Mucosa of descending colon (tissue), 3 donors: ENCODE data around the gene SYT9. TPM values are rescaled to one million over a fixed set of nuclear protein-coding genes. Genes with fewer than 3 reads are reported as not detected.

Experiments
- ATAC-seq: fragments of 200-7000 bp; cut with Tn5 transposase; one replicate; pipeline ENCODE4 v1.9.1; 2020; ENCODE audit warnings: mild to moderate bottlenecking, moderate library complexity
- DNase-seq, 3 donors: peaks; one replicate each; pipeline ENCODE4 v3.0.0-alpha.2; 2020
- H3K36me3 ChIP-seq: fragments of 200-600 bp; one replicate; pipeline ENCODE4 v1.8.0; 2021; ENCODE audit warnings: low read depth, mild to moderate bottlenecking
- H3K4me1 ChIP-seq: fragments of 200-600 bp; one replicate; pipeline ENCODE4 v1.8.0; 2021; ENCODE audit warnings: low read depth, mild to moderate bottlenecking
- H3K4me3 ChIP-seq: fragments of 200-600 bp; one replicate; pipeline ENCODE4 v1.8.0; 2021; ENCODE audit warnings: mild to moderate bottlenecking
- H3K9me3 ChIP-seq: fragments of 200-600 bp; one replicate; pipeline ENCODE4 v1.8.0; 2021; ENCODE audit warnings: mild to moderate bottlenecking
- CTCF ChIP-seq: fragments of 200-600 bp; IDR thresholded peaks from one replicate; pipeline ENCODE4 v1.8.0; 2022; ENCODE audit warnings: antibody characterized with exemption, mild to moderate bottlenecking
- intact Hi-C, 2 donors: fragments of 100-400 bp; cut with DNase I in 1 of 2; cut with micrococcal nuclease in 1 of 2; formaldehyde crosslinking; loops; one replicate each; pipeline versions ENCODE4 v1.11.0 to v1.11.1; 2022; cut with DNase I, micrococcal nuclease
- total RNA-seq, 3 donors: library from RNA; stranded (reverse); fragmentation: NEBNext Ultra II Directional in 2 of 3; extraction: Animal tissue kit (Norgen Biotek cat#: 25700) in 2 of 3; gene quantifications; one replicate each; pipeline versions ENCODE4 v1.2.1 to v1.2.4, GENCODE V29; 2021 to 2023
- donor health status: DM: no; HTN: no; CAD: no; lungs with moderate emphysema.
- donor health status: DM: no; HTN: no; CAD: no.
- donor health status: DM: no; HTN: yes; CAD: no.

The SYT9 gene
- total RNA-seq, 3 donors from 2014 or later: 0.12 to 0.57 (median 0.14) TPM

- Histone ChIP-seq H3K36me3 (no peaks in the 10 kb centered on the region), H3K4me1 (peaks cover 21% of the 10 kb centered on the region), H3K9me3 (no peaks in the 10 kb centered on the region), H3K4me3 (no peak overlapping the region)
- no peak for ATAC-seq
- DNase-seq: no peak
- intact Hi-C loops: loop anchor here in 1 of 2 donors (2.0 kb wide), 1 partner anchor 41 kb away; no protein-coding TSS in a partner anchor
- TF ChIP-seq CTCF: no peak
Observed at GRCh38 chr11:7508087-7508486, 256.4 kb downstream of the SYT9 start.

- no peak for DNase-seq
- intact Hi-C loops: loop anchor here in 1 of 2 donors (2.0 kb wide), 1 partner anchor 39 kb away; no protein-coding TSS in a partner anchor
- Histone ChIP-seq H3K4me3 (no peak overlapping the region), H3K36me3 (no peaks in the 10 kb centered on the region), H3K9me3 (no peaks in the 10 kb centered on the region), H3K4me1 (peaks cover 30% of the 10 kb centered on the region)
- TF ChIP-seq CTCF: no peak
- ATAC-seq: no peak
Observed at GRCh38 chr11:7509966-7510365, 258.3 kb downstream of the SYT9 start.

GRCh38 chr11:7511401-7511800 lies 259.7 kb downstream of the SYT9 start:
- intact Hi-C loops: no loop called here
- no peaks in the 10 kb centered on the region for H3K9me3 ChIP-seq
- peaks cover 31% of the 10 kb centered on the region for H3K4me1 ChIP-seq
- no peak for ATAC-seq
- no peaks in the 10 kb centered on the region for H3K36me3 ChIP-seq
- DNase-seq: peak in 2 of 3 donors; percentile 50 to 68
- no peak overlapping the region for H3K4me3 ChIP-seq
- no peak for TF ChIP-seq CTCF

DNA sequence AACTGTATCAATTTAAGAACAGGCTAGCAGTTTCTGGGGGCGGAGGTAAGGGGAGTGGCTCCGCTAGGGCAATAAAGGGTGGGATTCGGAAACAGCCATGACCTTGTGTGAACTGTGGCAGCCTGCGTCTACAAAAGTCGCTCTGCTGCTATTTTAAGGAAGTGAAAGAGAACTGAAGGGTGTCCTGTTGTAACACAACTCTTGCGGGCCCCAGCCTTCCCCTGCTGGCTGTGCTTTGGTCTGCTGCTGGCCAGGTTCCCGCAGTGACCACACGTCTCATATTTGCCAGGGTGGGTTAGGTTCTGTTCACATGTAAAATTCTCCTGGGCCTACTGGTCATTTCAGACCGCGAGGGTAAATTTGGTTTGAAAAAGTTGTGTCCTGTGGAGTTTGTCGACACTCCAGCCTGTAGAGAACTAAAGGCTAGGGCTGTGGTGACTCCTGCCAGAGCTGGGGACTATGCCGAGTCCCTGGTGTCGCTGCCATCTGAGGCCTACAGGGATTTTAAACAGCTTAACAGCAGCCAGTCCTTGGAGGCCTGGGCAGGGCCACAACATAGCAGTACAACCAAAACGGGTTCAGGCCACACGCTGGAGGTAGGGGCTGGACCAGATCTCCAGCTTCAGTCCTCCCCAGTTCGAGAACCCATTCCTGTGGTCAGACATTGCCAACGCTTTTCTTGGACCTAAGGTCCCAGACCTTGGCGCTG lies 261.0 kb downstream of the SYT9 start:
- TF ChIP-seq CTCF: no peak
- ATAC-seq: peak; percentile 60
- peak; percentile 77 to 86 (median 77) for DNase-seq
- H3K36me3 ChIP-seq: no peaks in the 10 kb centered on the region
- H3K4me1 ChIP-seq: peaks cover 31% of the 10 kb centered on the region
- peak overlapping the region; percentile 52 for H3K4me3 ChIP-seq
- H3K9me3 ChIP-seq: no peaks in the 10 kb centered on the region
- intact Hi-C loops: no loop called here

DNA sequence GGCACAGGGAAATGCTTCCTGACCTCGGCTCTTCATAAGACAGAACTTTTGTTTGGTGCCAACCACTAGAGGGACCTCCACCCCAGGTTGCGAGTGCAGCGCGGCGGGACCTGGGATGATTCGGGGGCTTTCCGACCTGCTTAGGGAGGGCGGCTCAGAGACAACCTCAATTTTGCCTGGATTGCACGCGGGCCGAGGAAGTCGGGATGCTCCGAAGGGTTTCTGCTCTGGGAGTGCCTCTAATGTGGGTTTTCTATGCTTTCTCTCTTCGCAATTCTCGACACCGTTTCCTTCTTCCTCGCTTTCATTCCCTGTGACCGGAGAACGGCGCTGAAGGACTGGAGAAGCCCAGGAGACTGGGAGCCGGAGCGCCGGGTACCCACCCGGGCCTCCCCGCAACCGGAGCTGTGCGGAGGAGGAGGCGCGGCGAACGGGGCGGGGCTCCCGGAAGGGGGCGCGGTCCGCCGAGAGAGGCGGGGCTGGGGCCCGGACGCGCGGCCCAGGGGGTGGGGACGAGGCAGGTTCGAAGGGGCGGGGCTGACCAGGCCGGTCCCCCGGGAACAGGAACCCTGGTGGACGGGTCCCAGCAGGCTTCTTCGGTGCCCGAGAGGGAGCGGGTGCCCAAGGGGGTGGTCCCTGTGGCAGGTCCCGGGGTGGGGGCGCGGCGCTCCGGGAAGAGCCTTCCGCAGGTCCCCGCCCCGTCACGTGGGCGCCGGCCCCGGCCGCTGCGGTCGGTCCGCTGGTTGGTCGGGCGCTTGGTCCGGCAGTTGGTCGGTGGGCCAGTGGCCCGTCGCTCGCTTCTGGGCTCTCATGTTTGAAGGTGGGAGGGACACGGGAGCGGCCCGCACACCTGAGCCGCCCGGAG lies 261.8 kb downstream of the SYT9 start, which contains the start of gene PPFIBP2:
Gene PPFIBP2 (plus strand): TSS at position 766 of the 865 bp plus-strand sequence. CDS start 35,477 bp downstream, outside the sequence.
- DNase-seq: peak; percentile 88 to 95 (median 93)
- Histone ChIP-seq H3K36me3 (no peaks in the 10 kb centered on the region), H3K9me3 (no peaks in the 10 kb centered on the region), H3K4me1 (peaks cover 28% of the 10 kb centered on the region), H3K4me3 (peak within 1 kb of the TSS; percentile 52)
- TF ChIP-seq CTCF: peak; percentile 47
- intact Hi-C loops: no loop called here
- ATAC-seq: peak; percentile 94
